Trophoblast cell (in vitro differentiated cells and primary cell): Measurements from ENCODE around the gene UBE2D2.

Experiments used
- DNase-seq, 2 donors: peaks; one replicate each; pipeline ENCODE4 v3.0.0-alpha.2; 2016
- H2AFZ ChIP-seq: 2 replicates; pipeline ENCODE4 v1.6.1; 2013; ENCODE audit warnings: low read length, moderate library complexity, mild to moderate bottlenecking; ENCODE audit not compliant: insufficient read depth, poor library complexity
- H2AK5ac ChIP-seq: 2 replicates; pipeline ENCODE4 v1.6.1; 2013; ENCODE audit warnings: mild to moderate bottlenecking, low read length
- H2BK120ac ChIP-seq: 2 replicates; pipeline ENCODE4 v1.6.1; 2013; ENCODE audit warnings: low read length, mild to moderate bottlenecking, moderate library complexity; ENCODE audit not compliant: insufficient read depth, poor library complexity
- H2BK12ac ChIP-seq: 2 replicates; pipeline ENCODE4 v1.6.1; 2013; ENCODE audit warnings: mild to moderate bottlenecking, low read length, moderate library complexity
- H2BK5ac ChIP-seq: 2 replicates; pipeline ENCODE4 v1.6.1; 2013; ENCODE audit warnings: low read length, low read depth, moderate library complexity, mild to moderate bottlenecking; ENCODE audit not compliant: poor library complexity
- H3K14ac ChIP-seq: 2 replicates; pipeline ENCODE4 v1.6.1; 2013; ENCODE audit warnings: mild to moderate bottlenecking, low read length
- H3K18ac ChIP-seq: 2 replicates; pipeline ENCODE4 v1.6.1; 2013; ENCODE audit warnings: mild to moderate bottlenecking, low read length
- H3K23ac ChIP-seq: 2 replicates; pipeline ENCODE4 v1.6.1; 2013; ENCODE audit warnings: low read length
- H3K27ac ChIP-seq: 2 replicates; pipeline ENCODE4 v1.5.1; 2013; ENCODE audit warnings: low read depth, mild to moderate bottlenecking, inconsistent platforms, low read length, moderate library complexity
- H3K27me3 ChIP-seq: 2 replicates; pipeline ENCODE4 v1.6.1; 2013; ENCODE audit warnings: inconsistent platforms, mild to moderate bottlenecking, low read length, moderate library complexity; ENCODE audit not compliant: insufficient read depth
- H3K36me3 ChIP-seq, 2 experiments: 1 replicate in 1 of 2; 2 replicates in 1 of 2; pipeline ENCODE4 v1.6.1; 2013; ENCODE audit warnings: low read length in 2 of 2, mild to moderate bottlenecking in 2 of 2, moderate library complexity in 1 of 2; ENCODE audit not compliant: insufficient read depth in 2 of 2, control insufficient read depth in 1 of 2
- H3K4ac ChIP-seq: 2 replicates; pipeline ENCODE4 v1.6.1; 2013; ENCODE audit warnings: low read depth, mild to moderate bottlenecking, low read length, moderate library complexity
- H3K4me1 ChIP-seq, 2 experiments: 1 replicate in 1 of 2; 2 replicates in 1 of 2; pipeline ENCODE4 v1.6.1; 2013; ENCODE audit warnings: low read length in 2 of 2, mild to moderate bottlenecking in 2 of 2, moderate library complexity in 1 of 2; ENCODE audit not compliant: insufficient read depth in 2 of 2, control insufficient read depth in 1 of 2
- H3K4me2 ChIP-seq: 2 replicates; pipeline ENCODE4 v1.6.1; 2013; ENCODE audit warnings: inconsistent platforms, mild to moderate bottlenecking, low read length, moderate library complexity
- H3K4me3 ChIP-seq: 2 replicates; pipeline ENCODE4 v1.5.1; 2013; ENCODE audit warnings: mild to moderate bottlenecking, low read depth, low read length, inconsistent platforms
- H3K79me1 ChIP-seq: one replicate; pipeline ENCODE4 v1.6.1; 2013; ENCODE audit warnings: low read length
- H3K79me2 ChIP-seq: 2 replicates; pipeline ENCODE4 v1.6.1; 2013; ENCODE audit warnings: low read length, mild to moderate bottlenecking; ENCODE audit not compliant: control insufficient read depth, insufficient read depth, poor library complexity
- H3K9ac ChIP-seq: 2 replicates; pipeline ENCODE4 v1.6.1; 2013; ENCODE audit warnings: mild to moderate bottlenecking, low read length
- H3K9me3 ChIP-seq: 2 replicates; pipeline ENCODE4 v1.6.1; 2013; ENCODE audit warnings: low read depth, mild to moderate bottlenecking, control low read depth, inconsistent platforms, low read length; ENCODE audit not compliant: insufficient read depth
- H4K12ac ChIP-seq: 2 replicates; pipeline ENCODE4 v1.6.1; 2013; ENCODE audit warnings: low read depth, mild to moderate bottlenecking, low read length, moderate library complexity
- H4K8ac ChIP-seq: 2 replicates; pipeline ENCODE4 v1.6.1; 2013; ENCODE audit warnings: low read depth, mild to moderate bottlenecking, low read length, moderate library complexity
- H4K91ac ChIP-seq: one replicate; pipeline ENCODE4 v1.6.1; 2013; ENCODE audit warnings: low read depth, mild to moderate bottlenecking, low read length, moderate library complexity
- WGBS: extraction: QIAGEN DNeasy Blood & Tissue Kit; methylation state at CpG from one replicate; pipeline ENCODE4 v1.1.7; 2013; ENCODE audit warnings: missing lambda C conversion rate; ENCODE audit not compliant: insufficient read length, insufficient coverage; ENCODE audit errors: extremely low coverage; 5-methylcytosine and 5-hydroxymethylcytosine counted together

The UBE2D2 gene

DNA sequence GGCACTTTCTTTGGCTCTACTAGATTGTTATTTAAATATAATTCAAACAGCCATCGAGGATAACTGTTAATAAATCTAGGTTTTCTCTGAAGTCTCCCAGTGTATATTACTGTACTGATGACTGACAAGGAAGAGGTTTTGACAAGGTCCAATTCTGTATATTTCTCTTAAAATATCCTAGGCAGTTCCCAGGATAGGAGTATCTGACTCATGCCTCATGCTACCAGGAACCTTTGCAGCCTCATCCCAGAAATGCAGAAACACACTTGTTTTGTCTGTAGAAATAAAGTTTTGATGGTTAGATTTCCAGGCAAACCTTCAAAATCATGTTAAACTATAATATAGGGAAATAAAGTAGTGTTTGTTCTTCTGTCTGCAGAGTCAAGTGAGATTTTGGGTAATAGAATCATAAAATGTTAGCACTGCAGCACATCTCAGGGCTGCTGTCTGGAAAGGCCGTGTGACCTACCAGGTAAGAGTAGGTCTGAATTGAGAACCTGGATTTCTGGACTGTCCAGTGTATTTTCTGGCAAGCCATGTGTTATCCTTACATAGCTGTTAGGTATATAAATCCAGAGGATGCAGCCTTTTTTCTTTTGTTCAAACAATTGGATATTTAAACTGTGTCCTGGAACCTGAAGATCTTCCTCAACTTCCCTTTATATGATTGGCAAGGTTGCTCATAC is 8.3 kb downstream of the UBE2D2 start:
- H3K18ac ChIP-seq: no peak overlapping the region
- no peak overlapping the region for H4K8ac ChIP-seq
- no peak overlapping the region for H3K14ac ChIP-seq
- H3K27me3 ChIP-seq: no peaks in the 10 kb centered on the region
- no peak overlapping the region for H4K91ac ChIP-seq
- H3K27ac ChIP-seq: no peak overlapping the region
- H3K4me1 ChIP-seq: no peaks in the 10 kb centered on the region
- no peaks in the 10 kb centered on the region for H3K9me3 ChIP-seq
- H2BK5ac ChIP-seq: no peak overlapping the region
- no peak overlapping the region for H2BK12ac ChIP-seq
- peaks cover 9 to 13% of the 10 kb centered on the region in 2 experiments for H3K36me3 ChIP-seq
- no peak overlapping the region for H3K23ac ChIP-seq
- no peak overlapping the region for H2AFZ ChIP-seq
- DNase-seq: no peak
- no peak overlapping the region for H2BK120ac ChIP-seq
- H3K4me2 ChIP-seq: no peak overlapping the region
- H3K79me2 ChIP-seq: peaks cover 20% of the 10 kb centered on the region
- H3K4ac ChIP-seq: no peak overlapping the region
- H3K9ac ChIP-seq: no peak overlapping the region
- no CpG with 5 or more reads among the region's 2 CpGs for WGBS
- no peak overlapping the region for H3K4me3 ChIP-seq
- no peaks in the 10 kb centered on the region for H3K79me1 ChIP-seq
- H4K12ac ChIP-seq: no peak overlapping the region
- H2AK5ac ChIP-seq: no peak overlapping the region

GRCh38 chr5:139571543-139571942 is 10.4 kb downstream of the UBE2D2 start:
- H2AK5ac ChIP-seq: no peak overlapping the region
- no peak overlapping the region for H2BK120ac ChIP-seq
- no peaks in the 10 kb centered on the region for H3K27me3 ChIP-seq
- H3K36me3 ChIP-seq: peaks cover 9 to 16% of the 10 kb centered on the region in 2 experiments
- no peak overlapping the region for H2AFZ ChIP-seq
- H3K4me3 ChIP-seq: no peak overlapping the region
- no peaks in the 10 kb centered on the region for H3K9me3 ChIP-seq
- DNase-seq: no peak
- no peak overlapping the region for H4K8ac ChIP-seq
- no peaks in the 10 kb centered on the region for H3K79me1 ChIP-seq
- H4K91ac ChIP-seq: no peak overlapping the region
- H2BK5ac ChIP-seq: no peak overlapping the region
- H3K79me2 ChIP-seq: peaks cover 16% of the 10 kb centered on the region
- no peaks in the 10 kb centered on the region for H3K4me1 ChIP-seq
- no peak overlapping the region for H3K27ac ChIP-seq
- H3K4ac ChIP-seq: peak overlapping the region; percentile 79
- no CpG with 5 or more reads among the region's 3 CpGs for WGBS
- no peak overlapping the region for H3K18ac ChIP-seq
- no peak overlapping the region for H3K23ac ChIP-seq
- no peak overlapping the region for H4K12ac ChIP-seq
- no peak overlapping the region for H3K4me2 ChIP-seq
- H2BK12ac ChIP-seq: no peak overlapping the region
- H3K14ac ChIP-seq: no peak overlapping the region
- H3K9ac ChIP-seq: no peak overlapping the region

- Histone ChIP-seq H3K18ac (no peak overlapping the region), H4K12ac (no peak overlapping the region), H3K4ac (peak overlapping the region; percentile 86)
Measured at GRCh38 chr5:139571966-139572365, 10.8 kb downstream of the UBE2D2 start.

GRCh38 chr5:139574641-139575312 is 13.6 kb downstream of the UBE2D2 start:
- H3K79me1 ChIP-seq: no peaks in the 10 kb centered on the region
- H2BK12ac ChIP-seq: no peak overlapping the region
- no peak overlapping the region for H3K23ac ChIP-seq
- H3K36me3 ChIP-seq: peaks cover 10 to 12% of the 10 kb centered on the region in 2 experiments
- H3K27me3 ChIP-seq: no peaks in the 10 kb centered on the region
- H4K8ac ChIP-seq: no peak overlapping the region
- H2AFZ ChIP-seq: no peak overlapping the region
- no peak overlapping the region for H3K27ac ChIP-seq
- H3K79me2 ChIP-seq: peaks cover 23% of the 10 kb centered on the region
- no peak overlapping the region for H4K91ac ChIP-seq
- no peak overlapping the region for H3K4me3 ChIP-seq
- H3K4me2 ChIP-seq: no peak overlapping the region
- no CpG with 5 or more reads among the region's 4 CpGs for WGBS
- no peak overlapping the region for H4K12ac ChIP-seq
- no peak overlapping the region for H2BK120ac ChIP-seq
- H2BK5ac ChIP-seq: no peak overlapping the region
- no peaks in the 10 kb centered on the region for H3K4me1 ChIP-seq
- H3K9me3 ChIP-seq: no peaks in the 10 kb centered on the region
- H3K14ac ChIP-seq: no peak overlapping the region
- no peak overlapping the region for H3K4ac ChIP-seq
- no peak overlapping the region for H3K9ac ChIP-seq
- H2AK5ac ChIP-seq: no peak overlapping the region
- peak in 1 of 2 donors; percentile 59 for DNase-seq
- H3K18ac ChIP-seq: no peak overlapping the region

More at GRCh38 chr5:139571966-139572365, 10.8 kb downstream of the UBE2D2 start:
- H3K4me3 ChIP-seq: no peak overlapping the region
- DNase-seq: no peak
- no peak overlapping the region for H2BK120ac ChIP-seq
- peaks cover 15% of the 10 kb centered on the region for H3K79me2 ChIP-seq
- no peaks in the 10 kb centered on the region for H3K4me1 ChIP-seq
- peaks cover 9 to 15% of the 10 kb centered on the region in 2 experiments for H3K36me3 ChIP-seq
- H4K8ac ChIP-seq: no peak overlapping the region
- WGBS: no CpG with 5 or more reads among the region's 1 CpG
- H2BK5ac ChIP-seq: no peak overlapping the region
- H3K4me2 ChIP-seq: no peak overlapping the region
- H4K91ac ChIP-seq: no peak overlapping the region
- H3K23ac ChIP-seq: no peak overlapping the region
- H2AK5ac ChIP-seq: no peak overlapping the region
- no peak overlapping the region for H3K27ac ChIP-seq
- no peak overlapping the region for H2BK12ac ChIP-seq
- no peak overlapping the region for H3K14ac ChIP-seq
- no peak overlapping the region for H3K9ac ChIP-seq
- H3K27me3 ChIP-seq: no peaks in the 10 kb centered on the region
- H3K9me3 ChIP-seq: no peaks in the 10 kb centered on the region
- H3K79me1 ChIP-seq: no peaks in the 10 kb centered on the region
- H2AFZ ChIP-seq: no peak overlapping the region
